H1 (cell line): ENCODE data around the gene ERVFRD-1. TPM values are rescaled to one million over a fixed set of nuclear protein-coding genes. Genes with fewer than 3 reads are reported as not detected.

Experiments
- CTCF ChIA-PET: fragments of 300-600 bp; sonication (Branson Sonifier 250); formaldehyde crosslinking; loops from one replicate; lab custom pipeline; 2021; ENCODE audit not compliant: partially characterized antibody; lab: Charles Lee
- POLR2A ChIA-PET: fragments of 300-600 bp; sonication (Branson Sonifier 250); formaldehyde crosslinking; loops from one replicate; lab custom pipeline; 2021; ENCODE audit warnings: inconsistent platforms; ENCODE audit not compliant: partially characterized antibody; lab: Charles Lee
- DNase-seq, 2 experiments: peaks; one replicate each; pipeline versions ENCODE4 v3.0.0 to v3.0.0-alpha.2; 2010 to 2022; ENCODE audit warnings: low spot score in 2 of 2, low read depth in 1 of 2, mixed read lengths in 1 of 2
- FAIRE-seq: peaks from 2 replicates; lab custom pipeline; 2011; peaks lifted over from hg19 to GRCh38; lab: Jason Lieb, UNC
- H2AFZ ChIP-seq: 2 replicates; pipeline ENCODE4 v1.8.1; 2012; ENCODE audit warnings: low read length, inconsistent platforms
- H2AK5ac ChIP-seq: 2 replicates; pipeline ENCODE4 v1.6.1; 2013; ENCODE audit warnings: low read depth, low read length
- H2BK120ac ChIP-seq: replicated peaks from 2 replicates; pipeline ENCODE3; 2013; ENCODE audit warnings: low read depth, low read length, inconsistent platforms
- H2BK12ac ChIP-seq: 2 replicates; pipeline ENCODE4 v1.6.1; 2013; ENCODE audit warnings: low read depth, low read length
- H2BK15ac ChIP-seq: 2 replicates; pipeline ENCODE4 v1.6.1; 2013; ENCODE audit warnings: low read length
- H2BK20ac ChIP-seq: 2 replicates; pipeline ENCODE4 v1.6.1; 2013; ENCODE audit warnings: low read length
- H2BK5ac ChIP-seq: 2 replicates; pipeline ENCODE4 v1.6.1; 2013; ENCODE audit warnings: low read depth, low read length
- H3K14ac ChIP-seq: 2 replicates; pipeline ENCODE4 v1.6.1; 2013; ENCODE audit warnings: inconsistent platforms; ENCODE audit not compliant: insufficient read length
- H3K18ac ChIP-seq: 2 replicates; pipeline ENCODE4 v1.6.1; 2013; ENCODE audit warnings: low read length; ENCODE audit errors: extremely low read depth
- H3K23ac ChIP-seq: 2 replicates; pipeline ENCODE4 v1.6.1; 2013; ENCODE audit warnings: inconsistent platforms; ENCODE audit not compliant: insufficient read length
- H3K23me2 ChIP-seq: 2 replicates; pipeline ENCODE4 v1.6.1; 2013; ENCODE audit warnings: low read depth, low read length
- H3K27ac ChIP-seq: 2 replicates; pipeline ENCODE4 v1.6.1; 2011; ENCODE audit warnings: low read depth, low read length, inconsistent platforms
- H3K27me3 ChIP-seq, 4 experiments: replicated peaks in 1 of 4; 1 replicate in 1 of 4; 2 replicates in 3 of 4; pipeline versions ENCODE4 v1.6.1 to v1.8.1; 2011 to 2013; ENCODE audit warnings: low read length in 3 of 4, mild to moderate bottlenecking in 3 of 4, inconsistent platforms in 2 of 4, mixed read lengths in 2 of 4, moderate library complexity in 1 of 4; ENCODE audit not compliant: control insufficient read depth in 3 of 4, insufficient read depth in 3 of 4; ENCODE audit errors: extremely low read depth in 1 of 4
- H3K36me3 ChIP-seq, 4 experiments: 2 replicates each; pipeline versions ENCODE4 v1.6.1 to v1.8.1; 2011 to 2013; ENCODE audit warnings: mild to moderate bottlenecking in 4 of 4, low read length in 3 of 4, moderate library complexity in 2 of 4, control low read depth in 1 of 4, inconsistent platforms in 1 of 4; ENCODE audit not compliant: insufficient read depth in 4 of 4, control insufficient read depth in 2 of 4
- H3K4ac ChIP-seq: replicated peaks from 2 replicates; pipeline ENCODE3; 2013; ENCODE audit warnings: low read length, low read depth, mixed read lengths, inconsistent platforms; ENCODE audit not compliant: insufficient read length
- H3K4me1 ChIP-seq, 4 experiments: replicated peaks in 1 of 4; 1 replicate in 1 of 4; 2 replicates in 3 of 4; pipeline versions ENCODE4 v1.6.1 to v1.8.1; 2011 to 2013; ENCODE audit warnings: low read length in 3 of 4, inconsistent platforms in 2 of 4, mixed read lengths in 1 of 4; ENCODE audit not compliant: insufficient read depth in 4 of 4, control insufficient read depth in 3 of 4
- H3K4me2 ChIP-seq, 2 experiments: 2 replicates each; pipeline versions ENCODE4 v1.6.1 to v1.8.1; 2011 to 2013; ENCODE audit warnings: low read depth in 2 of 2, low read length in 2 of 2, control low read depth in 1 of 2, inconsistent platforms in 1 of 2, mild to moderate bottlenecking in 1 of 2; ENCODE audit not compliant: insufficient read depth in 1 of 2
- H3K4me3 ChIP-seq, 4 experiments: fragments of 200-600, 300-600 bp in 1 of 4; sonication (generic), shearing (Covaris generic), sonication (Bioruptor Twin) in 1 of 4; 2 replicates each; pipeline versions ENCODE4 v1.5.1 to v1.8.1; 2011 to 2016; ENCODE audit warnings: low read length in 4 of 4, low read depth in 3 of 4, control low read depth in 2 of 4, inconsistent platforms in 2 of 4, mild to moderate bottlenecking in 2 of 4, mixed read lengths in 1 of 4, moderate library complexity in 1 of 4; ENCODE audit not compliant: insufficient read depth in 2 of 4; ENCODE audit errors: extremely low read depth in 1 of 4
- H3K56ac ChIP-seq: replicated peaks from 2 replicates; pipeline ENCODE3; 2013; ENCODE audit warnings: low read depth, mild to moderate bottlenecking, mixed read lengths, low read length, inconsistent platforms; ENCODE audit not compliant: insufficient read length
- H3K79me1 ChIP-seq: 2 replicates; pipeline ENCODE4 v1.6.1; 2013; ENCODE audit warnings: low read depth, low read length, control low read depth
- H3K79me2 ChIP-seq, 2 experiments: 2 replicates each; pipeline versions ENCODE4 v1.6.1 to v1.8.1; 2012 to 2013; ENCODE audit warnings: low read length in 2 of 2, mild to moderate bottlenecking in 2 of 2, inconsistent platforms in 1 of 2; ENCODE audit not compliant: insufficient read depth in 2 of 2, control insufficient read depth in 1 of 2
- H3K9ac ChIP-seq, 4 experiments: replicated peaks in 1 of 4; 1 replicate in 1 of 4; 2 replicates in 3 of 4; pipeline versions ENCODE4 v1.6.1 to v1.8.1; 2011 to 2013; ENCODE audit warnings: low read depth in 3 of 4, low read length in 3 of 4, control low read depth in 2 of 4, mild to moderate bottlenecking in 2 of 4, moderate library complexity in 2 of 4, inconsistent platforms in 1 of 4; ENCODE audit errors: extremely low read depth in 1 of 4
- H3K9me3 ChIP-seq, 2 experiments: 2 replicates each; pipeline versions ENCODE4 v1.6.1 to v1.8.1; 2012 to 2013; ENCODE audit warnings: mild to moderate bottlenecking in 2 of 2, moderate library complexity in 2 of 2, control low read depth in 1 of 2, inconsistent platforms in 1 of 2, low read depth in 1 of 2, low read length in 1 of 2, mixed read lengths in 1 of 2; ENCODE audit not compliant: insufficient read depth in 2 of 2
- H4K20me1 ChIP-seq, 2 experiments: replicated peaks in 1 of 2; 2 replicates each; pipeline versions ENCODE3 to v1.8.1; 2011 to 2013; ENCODE audit warnings: inconsistent platforms in 2 of 2, low read length in 2 of 2, mild to moderate bottlenecking in 1 of 2; ENCODE audit not compliant: insufficient read depth in 2 of 2, control insufficient read depth in 1 of 2
- H4K5ac ChIP-seq: 2 replicates; pipeline ENCODE4 v1.6.1; 2013; ENCODE audit warnings: low read length, low read depth, mixed read lengths, inconsistent platforms; ENCODE audit not compliant: insufficient read length
- H4K8ac ChIP-seq: 2 replicates; pipeline ENCODE4 v1.8.0; 2013; ENCODE audit warnings: mild to moderate bottlenecking, moderate library complexity, low read length, inconsistent platforms; ENCODE audit not compliant: insufficient read depth; ENCODE audit errors: extremely low read depth
- H4K91ac ChIP-seq: replicated peaks from 2 replicates; pipeline ENCODE3; 2013; ENCODE audit warnings: low read length, mixed read lengths, inconsistent platforms; ENCODE audit not compliant: insufficient read length
- BCL11A ChIP-seq, 2 experiments: IDR thresholded peaks; one replicate each; pipeline ENCODE4 v1.6.1; 2011; ENCODE audit warnings: low read depth in 2 of 2, low read length in 2 of 2, mild to moderate bottlenecking in 2 of 2
- CTBP2 ChIP-seq: IDR thresholded peaks from 2 replicates; pipeline ENCODE4 v1.7.0; 2011; ENCODE audit warnings: borderline replicate concordance, mild to moderate bottlenecking, moderate library complexity, mixed read lengths, low read length; ENCODE audit not compliant: insufficient read depth, insufficient read length
- HDAC2 ChIP-seq, 2 experiments: fragments of 300-600 bp in 1 of 2; sonication (generic) in 1 of 2; IDR thresholded peaks; 2 replicates each; pipeline ENCODE4 v1.6.1; 2011 to 2012; ENCODE audit warnings: low read depth in 2 of 2, low read length in 2 of 2, mild to moderate bottlenecking in 2 of 2, moderate library complexity in 2 of 2, borderline replicate concordance in 1 of 2, inconsistent platforms in 1 of 2
- KDM1A ChIP-seq: fragments of 200-600, 300-600 bp; sonication (generic); IDR thresholded peaks from 2 replicates; pipeline ENCODE4 v1.7.1; 2016; ENCODE audit warnings: mild to moderate bottlenecking, low read length, borderline replicate concordance
- WGBS, 2 experiments: shearing (Covaris generic) in 1 of 2; methylation state at CpG; one replicate each; pipeline versions ENCODE4 v1.1.6 to v1.1.7; 2013 to 2015; ENCODE audit warnings: low lambda C conversion rate in 2 of 2, mixed read lengths in 2 of 2, inconsistent platforms in 1 of 2, low coverage in 1 of 2, missing lambda C conversion rate in 1 of 2; ENCODE audit not compliant: insufficient replicate concordance in 2 of 2, insufficient coverage in 1 of 2, insufficient read length in 1 of 2; ENCODE audit errors: extremely low coverage in 1 of 2, missing lambda C conversion rate in 1 of 2; 5-methylcytosine and 5-hydroxymethylcytosine counted together
- polyA plus RNA-seq, 7 experiments: library from polyadenylated mRNA; depleted of rRNA in 3 of 7; stranded (reverse) in 5 of 7; unstranded in 2 of 7; fragments of >200 nt in 5 of 7; fragments of 200-250 nt in 2 of 7; gene quantifications; 1 replicate in 5 of 7; 2 replicates in 1 of 7; 4 replicates in 1 of 7; pipeline versions ENCODE4 v1.2.1 to v1.2.3, GENCODE V29; 2011 to 2013; ENCODE audit warnings: missing spikeins in 2 of 7, mixed read lengths in 2 of 7
- total RNA-seq: library from RNA; stranded (reverse); fragmentation: NEBNext Ultra II Directional; extraction: Animal tissue kit (Norgen Biotek cat#: 25700); gene quantifications from 2 replicates; pipeline ENCODE4 v1.2.1, GENCODE V29; 2021

The ERVFRD-1 gene
- total and polyA plus RNA-seq, 2 of the 8 experiments (the other 6 are each of a cell fraction or from before 2014, with no cell fraction given) = not detected

DNA sequence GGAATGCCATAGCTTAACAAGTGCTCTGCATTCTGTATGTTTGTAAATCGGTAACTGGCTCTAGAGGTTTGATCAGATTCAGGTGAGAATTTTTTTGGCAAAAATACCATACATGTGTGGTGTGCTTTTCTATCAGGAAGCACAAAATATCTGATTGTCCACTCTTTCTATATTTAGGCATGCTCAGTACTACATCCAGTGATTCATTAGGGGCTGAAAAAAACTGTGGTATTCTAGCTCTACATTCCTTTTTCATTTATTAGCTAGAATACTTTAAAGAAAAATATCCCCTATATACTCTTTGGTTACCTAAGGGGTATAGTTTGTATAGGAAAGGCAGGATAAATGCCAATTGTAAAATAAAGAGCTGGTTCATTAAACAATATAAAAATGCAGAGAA, 56.8 kb downstream of the ERVFRD-1 start:
- H3K14ac ChIP-seq = no peak overlapping the region
- no peaks in the 10 kb centered on the region for H3K23me2 ChIP-seq
- FAIRE-seq (no peak), DNase-seq (no peak)
- H3K4me1 ChIP-seq = no peaks in the 10 kb centered on the region
- H2BK12ac ChIP-seq = no peak overlapping the region
- no peak overlapping the region for H3K4ac ChIP-seq
- H2BK5ac ChIP-seq = no peak overlapping the region
- no peak overlapping the region for H3K4me3 ChIP-seq
- no peak overlapping the region for H4K8ac ChIP-seq
- no peak overlapping the region for H3K18ac ChIP-seq
- H3K56ac ChIP-seq = no peak overlapping the region
- H3K79me1 ChIP-seq = no peaks in the 10 kb centered on the region
- H4K5ac ChIP-seq = no peak overlapping the region
- H4K20me1 ChIP-seq = no peaks in the 10 kb centered on the region
- no peak overlapping the region for H2BK120ac ChIP-seq
- H4K91ac ChIP-seq = no peak overlapping the region
- peaks cover 0 to 1% (median 0%) of the 10 kb centered on the region in 4 experiments; a peak in 1 of 7 replicates for H3K27me3 ChIP-seq
- 96% methylated on average over 1 of the region's 1 CpG; no CpG with 5 or more reads in 1 of the 2 experiments for WGBS, 2 experiments
- H2AFZ ChIP-seq = no peak overlapping the region
- ChIA-PET POLR2A (interaction anchor here (0.6 kb wide), 1 partner anchor 133 kb away, joined by 3 read pairs; no protein-coding TSS in a partner anchor), CTCF (interaction anchor here (0.8 to 5.4 kb wide), 5 partner anchors 11 to 103 kb away, joined by 3 to 34 read pairs (median 9); partner anchors contain the start of gene ELOVL2)
- no peaks in the 10 kb centered on the region for H3K9me3 ChIP-seq
- no peaks in the 10 kb centered on the region for H3K36me3 ChIP-seq
- no peak overlapping the region for H2AK5ac ChIP-seq
- H2BK15ac ChIP-seq = no peak overlapping the region
- no peak overlapping the region for H2BK20ac ChIP-seq
- no peaks in the 10 kb centered on the region for H3K79me2 ChIP-seq
- no peak overlapping the region for H3K27ac ChIP-seq
- no peak overlapping the region for H3K4me2 ChIP-seq
- no peak overlapping the region for H3K23ac ChIP-seq
- H3K9ac ChIP-seq = no peak overlapping the region
- TF ChIP-seq BCL11A (IDR thresholded peaks at IDR 0.05; ENCODE audit: low read depth in 2 of 2, low read length in 2 of 2) = no peak
- no peak for TF ChIP-seq KDM1A
- no peak for TF ChIP-seq CTBP2
- TF ChIP-seq HDAC2 (IDR thresholded peaks at IDR 0.05; ENCODE audit: borderline replicate concordance in 1 of 2, low read depth in 2 of 2, low read length in 2 of 2) = no peak
